Suprapubic skin (tissue), 4 donors: ENCODE results near the gene ANKEF1. TPM values are rescaled to one million over a fixed set of nuclear protein-coding genes. Genes with fewer than 3 reads are reported as not detected.

Experiments
- DNase-seq, 2 donors: peaks; one replicate each; pipeline ENCODE4 v3.0.0-alpha.2; 2019; ENCODE audit warnings: low spot score in 2 of 2
- H3K27ac ChIP-seq: fragments of 200-600 bp; sonication (generic); one replicate; pipeline ENCODE4 v1.5.1; 2019
- H3K27me3 ChIP-seq: fragments of 200-600 bp; sonication (generic); one replicate; pipeline ENCODE4 v1.5.1; 2019
- H3K36me3 ChIP-seq: fragments of 200-600 bp; sonication (generic); one replicate; pipeline ENCODE4 v1.5.1; 2019
- H3K4me1 ChIP-seq: fragments of 200-600 bp; sonication (generic); one replicate; pipeline ENCODE4 v1.5.1; 2019
- H3K4me3 ChIP-seq: fragments of 200-600 bp; sonication (generic); one replicate; pipeline ENCODE4 v1.5.1; 2019; ENCODE audit warnings: mild to moderate bottlenecking
- H3K9me3 ChIP-seq: fragments of 200-600 bp; sonication (generic); one replicate; pipeline ENCODE4 v1.5.1; 2019
- EP300 ChIP-seq: sonication (generic); formaldehyde crosslinking; IDR thresholded peaks from one replicate; pipeline ENCODE4 v1.6.1; 2017; ENCODE audit warnings: antibody characterized with exemption
- POLR2A ChIP-seq, 2 donors: fragments of 450-650 bp; IDR thresholded peaks; one replicate each; pipeline ENCODE4 v1.6.1; 2017; ENCODE audit warnings: antibody characterized with exemption in 2 of 2, mild to moderate bottlenecking in 2 of 2, moderate library complexity in 2 of 2
- POLR2AphosphoS5 ChIP-seq, 3 donors: sonication (generic); formaldehyde crosslinking; IDR thresholded peaks; one replicate each; pipeline ENCODE4 v1.6.1; 2017; ENCODE audit warnings: antibody characterized with exemption in 3 of 3
- WGBS: methylation state at CpG from one replicate; pipeline ENCODE4 v1.1.5; 2018; 5-methylcytosine and 5-hydroxymethylcytosine counted together
- total RNA-seq, 4 donors: library from RNA; depleted of rRNA; stranded (reverse); fragments of >200 nt; gene quantifications; one replicate each; pipeline ENCODE4 v1.1.0, GENCODE V29; 2016
- TF ChIP-seq, protein P1 (sequence below), 2 donors: fragments of 200-600 bp in 1 of 2; fragments of 450-650 bp in 1 of 2; sonication (generic) in 1 of 2; IDR thresholded peaks; one replicate each; pipeline ENCODE4 v1.5.1; 2016 to 2019; ENCODE audit warnings: antibody characterized with exemption in 2 of 2, mild to moderate bottlenecking in 1 of 2, moderate library complexity in 1 of 2

The ANKEF1 gene
- total RNA-seq, 4 donors from 2014 or later, result 3.7 to 11.0 (median 4.6) TPM

DNA sequence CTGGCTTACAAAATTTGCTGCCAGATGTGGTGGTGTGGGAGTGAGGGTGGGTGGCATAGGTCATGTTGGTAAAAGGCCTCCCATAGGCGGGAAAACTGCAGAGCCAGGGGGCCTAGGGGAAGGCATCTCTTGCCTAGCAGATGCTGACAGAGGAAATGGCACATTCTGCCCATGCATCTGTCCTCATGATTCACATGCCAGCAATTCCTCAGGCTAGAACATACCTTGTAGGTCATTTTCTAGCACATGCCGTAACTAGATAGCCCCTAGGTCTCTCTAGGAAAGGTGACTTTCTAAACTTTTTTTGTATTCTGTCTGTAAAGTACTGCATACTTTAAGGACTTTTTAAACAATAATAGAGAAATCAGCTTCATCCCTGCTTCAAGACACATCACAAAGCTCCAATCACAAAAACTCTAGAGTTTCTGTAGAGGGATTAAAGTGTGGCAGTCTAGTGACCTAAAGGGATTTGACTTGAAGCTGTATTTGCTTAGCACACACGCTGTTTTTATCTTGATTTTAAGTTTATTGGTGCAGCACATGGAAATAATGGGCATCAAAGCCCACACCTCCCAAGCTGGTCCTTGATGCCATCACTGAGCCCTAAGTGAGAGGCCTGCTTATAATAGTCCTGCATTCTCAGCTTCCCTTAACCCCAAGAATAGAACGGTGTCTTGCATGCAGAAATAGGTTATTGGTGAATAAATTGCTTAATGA is 55.2 kb downstream of the ANKEF1 start:
- H3K27me3 ChIP-seq, result no peaks in the 10 kb centered on the region
- peaks cover 4% of the 10 kb centered on the region for H3K4me1 ChIP-seq
- H3K9me3 ChIP-seq, result no peaks in the 10 kb centered on the region
- H3K4me3 ChIP-seq, result no peak overlapping the region
- no peak for DNase-seq
- TF ChIP-seq POLR2A (IDR thresholded peaks at IDR 0.05), result no peak
- TF ChIP-seq, protein P1, sequence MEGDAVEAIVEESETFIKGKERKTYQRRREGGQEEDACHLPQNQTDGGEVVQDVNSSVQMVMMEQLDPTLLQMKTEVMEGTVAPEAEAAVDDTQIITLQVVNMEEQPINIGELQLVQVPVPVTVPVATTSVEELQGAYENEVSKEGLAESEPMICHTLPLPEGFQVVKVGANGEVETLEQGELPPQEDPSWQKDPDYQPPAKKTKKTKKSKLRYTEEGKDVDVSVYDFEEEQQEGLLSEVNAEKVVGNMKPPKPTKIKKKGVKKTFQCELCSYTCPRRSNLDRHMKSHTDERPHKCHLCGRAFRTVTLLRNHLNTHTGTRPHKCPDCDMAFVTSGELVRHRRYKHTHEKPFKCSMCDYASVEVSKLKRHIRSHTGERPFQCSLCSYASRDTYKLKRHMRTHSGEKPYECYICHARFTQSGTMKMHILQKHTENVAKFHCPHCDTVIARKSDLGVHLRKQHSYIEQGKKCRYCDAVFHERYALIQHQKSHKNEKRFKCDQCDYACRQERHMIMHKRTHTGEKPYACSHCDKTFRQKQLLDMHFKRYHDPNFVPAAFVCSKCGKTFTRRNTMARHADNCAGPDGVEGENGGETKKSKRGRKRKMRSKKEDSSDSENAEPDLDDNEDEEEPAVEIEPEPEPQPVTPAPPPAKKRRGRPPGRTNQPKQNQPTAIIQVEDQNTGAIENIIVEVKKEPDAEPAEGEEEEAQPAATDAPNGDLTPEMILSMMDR (IDR thresholded peaks at IDR 0.05), result no peak
- no peaks in the 10 kb centered on the region for H3K36me3 ChIP-seq
- no peak overlapping the region for H3K27ac ChIP-seq
- 95% methylated on average over 4 of the region's 4 CpGs for WGBS

GRCh38 chr20:10090588-10091166 is 55.9 kb downstream of the ANKEF1 start:
- Histone ChIP-seq H3K36me3 (no peaks in the 10 kb centered on the region), H3K9me3 (no peaks in the 10 kb centered on the region), H3K27me3 (no peaks in the 10 kb centered on the region), H3K4me1 (peaks cover 4% of the 10 kb centered on the region), H3K4me3 (no peak overlapping the region), H3K27ac (no peak overlapping the region)
- TF ChIP-seq, protein P1 (IDR thresholded peaks at IDR 0.05), result peak; percentile 62
- no peak for TF ChIP-seq POLR2AphosphoS5 (IDR thresholded peaks at IDR 0.05)
- no peak for DNase-seq
- WGBS, result 32% methylated on average over 2 of the region's 2 CpGs

DNA sequence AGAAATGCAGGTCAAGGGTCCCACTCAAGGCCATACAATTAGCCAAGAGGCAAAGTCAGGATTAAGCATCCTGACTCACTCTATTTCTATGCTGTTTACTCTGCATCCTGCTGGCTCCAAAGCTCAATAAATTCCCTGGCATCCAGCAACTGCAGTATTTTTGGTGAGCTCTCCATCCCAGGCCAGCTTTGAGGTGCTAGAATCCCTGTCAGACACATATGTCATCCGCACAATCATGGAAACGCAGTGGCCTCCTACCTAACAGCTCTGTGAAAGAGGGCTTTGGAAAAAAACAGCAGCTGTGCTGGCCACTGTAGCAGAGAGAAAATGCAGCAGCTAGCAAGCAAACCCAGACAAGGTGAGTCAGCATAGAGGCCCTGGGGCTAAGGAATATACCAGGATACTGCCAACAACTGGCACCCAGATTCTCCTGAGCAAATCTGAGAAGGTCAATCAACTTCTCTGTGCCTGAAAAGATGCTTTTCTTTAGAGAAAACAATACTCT is 58.4 kb downstream of the ANKEF1 start:
- no peak for DNase-seq
- no peaks in the 10 kb centered on the region for H3K27me3 ChIP-seq
- no peaks in the 10 kb centered on the region for H3K9me3 ChIP-seq
- H3K36me3 ChIP-seq, result no peaks in the 10 kb centered on the region
- peaks cover 4% of the 10 kb centered on the region for H3K4me1 ChIP-seq
- TF ChIP-seq, protein P1 (IDR thresholded peaks at IDR 0.05), result no peak
- TF ChIP-seq POLR2A (IDR thresholded peaks at IDR 0.05) (no peak), POLR2AphosphoS5 (IDR thresholded peaks at IDR 0.05) (no peak), EP300 (no peak)
- no peak overlapping the region for H3K27ac ChIP-seq
- H3K4me3 ChIP-seq, result no peak overlapping the region
- 54% methylated on average over 2 of the region's 2 CpGs for WGBS

DNA sequence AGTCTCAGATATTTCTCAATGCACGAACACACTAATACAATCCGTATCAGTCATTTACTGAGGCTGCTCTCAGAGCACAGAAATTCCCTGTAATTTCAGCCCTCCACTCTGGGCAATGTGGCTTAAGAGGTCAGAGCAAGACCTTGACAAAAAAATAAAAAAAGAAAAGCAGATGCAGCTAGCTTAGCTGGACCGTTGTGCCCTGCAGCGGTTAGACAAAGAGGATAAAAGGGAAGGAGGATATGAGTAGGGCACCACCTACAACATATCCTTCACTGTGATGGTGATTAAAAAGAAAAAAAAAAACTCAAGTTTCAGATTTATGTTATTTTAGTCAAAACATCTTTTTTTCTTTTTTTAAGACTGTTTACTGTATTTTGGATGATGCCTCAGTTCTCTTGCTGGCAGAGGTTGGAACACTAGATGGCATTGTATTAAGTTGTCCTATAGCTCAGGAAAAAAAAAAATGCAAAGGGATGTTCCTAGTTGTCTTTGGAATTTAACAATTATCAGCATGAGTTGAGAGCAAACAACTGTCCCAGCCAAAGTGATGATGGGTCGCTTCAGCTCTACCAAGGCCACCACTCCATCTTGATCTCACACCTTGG is 59.9 kb downstream of the ANKEF1 start:
- 85% methylated on average over 5 of the region's 5 CpGs for WGBS
- H3K4me1 ChIP-seq, result peaks cover 4% of the 10 kb centered on the region

More for the DNA sequence above, 59.9 kb downstream of the ANKEF1 start:
- DNase-seq, result no peak
- no peak overlapping the region for H3K4me3 ChIP-seq
- no peaks in the 10 kb centered on the region for H3K27me3 ChIP-seq
- H3K36me3 ChIP-seq, result no peaks in the 10 kb centered on the region
- H3K27ac ChIP-seq, result no peak overlapping the region
- no peaks in the 10 kb centered on the region for H3K9me3 ChIP-seq
- TF ChIP-seq, protein P1 (IDR thresholded peaks at IDR 0.05), result no peak
- TF ChIP-seq EP300 (no peak), POLR2A (IDR thresholded peaks at IDR 0.05) (no peak), POLR2AphosphoS5 (IDR thresholded peaks at IDR 0.05) (no peak)
